Measurements from ENCODE around the gene SLAIN2. TPM values are rescaled to one million over a fixed set of nuclear protein-coding genes. Genes with fewer than 3 reads are reported as not detected.
A peak's percentile ranks its signal among the peaks of the same experiment; 100 is the strongest.

The SLAIN2 gene
- total and polyA plus RNA-seq, 2 experiments from 2014 or later = 21.9 to 27.9 TPM

DNA sequence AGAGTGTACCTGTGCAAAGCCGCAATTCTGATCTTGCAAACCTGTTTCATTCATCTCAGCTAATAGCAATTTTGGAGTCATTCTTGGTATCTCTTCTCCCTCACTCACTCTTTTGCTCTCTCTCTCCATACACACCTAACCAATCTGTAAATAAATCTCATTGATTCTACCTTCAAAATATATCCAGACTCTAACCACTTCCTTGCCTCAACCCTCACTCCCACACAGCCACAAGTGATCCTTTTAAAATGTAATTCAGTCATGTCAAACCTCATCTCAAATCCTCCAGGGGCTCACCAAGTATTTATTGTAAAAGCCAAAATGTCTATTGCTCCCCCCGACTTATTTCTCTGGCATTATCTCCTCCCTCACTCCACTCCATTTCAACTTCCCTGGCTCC lies 90.1 kb downstream of the SLAIN2 start:
- peak overlapping the region; percentile 15; the same call in 1 of the 2 replicates for H3K27ac ChIP-seq (ENCODE audit: low read depth)
- no peaks in the 10 kb centered on the region for H3K36me3 Mint-ChIP-seq (ENCODE audit: low read depth)
- DNase-seq (ENCODE audit: low spot score) (no peak), ATAC-seq (no peak)
- H3K27me3 Mint-ChIP-seq (ENCODE audit: insufficient read depth, low read depth, poor library complexity) = no peaks in the 10 kb centered on the region
- H3K27ac Mint-ChIP-seq = no peak overlapping the region; the same call in 1 of the 2 replicates
- no peaks in the 10 kb centered on the region for H3K9me3 Mint-ChIP-seq
- H3K4me2 ChIP-seq = no peak overlapping the region
- H3K79me2 ChIP-seq (replicated peaks; ENCODE audit: insufficient read depth) = no peaks in the 10 kb centered on the region
- H3K9me2 ChIP-seq (ENCODE audit: insufficient read depth) = no peaks in the 10 kb centered on the region
- H3K27me3 ChIP-seq (ENCODE audit: insufficient read depth) = no peaks in the 10 kb centered on the region
- H3K4me3 Mint-ChIP-seq = no peak overlapping the region
- no peak overlapping the region for H2AFZ ChIP-seq
- H4K20me1 ChIP-seq (replicated peaks; ENCODE audit: insufficient read depth) = no peaks in the 10 kb centered on the region
- peaks cover 18% of the 10 kb centered on the region for H3K4me1 Mint-ChIP-seq
- H3F3A ChIP-seq (replicated peaks; ENCODE audit: low read depth) = no peaks in the 10 kb centered on the region
- no peak overlapping the region for H3K4me3 ChIP-seq
- peaks cover 10% of the 10 kb centered on the region for H3K4me1 ChIP-seq (ENCODE audit: insufficient read depth)
- TF ChIP-seq STAT1 (IDR thresholded peaks at IDR 0.05; ENCODE audit: unreplicated experiment) (no peak), EZH2phosphoT487 (IDR thresholded peaks at IDR 0.05; ENCODE audit: unreplicated experiment) (no peak)
- no peaks in the 10 kb centered on the region for H3K36me3 ChIP-seq (ENCODE audit: insufficient read depth)

DNA sequence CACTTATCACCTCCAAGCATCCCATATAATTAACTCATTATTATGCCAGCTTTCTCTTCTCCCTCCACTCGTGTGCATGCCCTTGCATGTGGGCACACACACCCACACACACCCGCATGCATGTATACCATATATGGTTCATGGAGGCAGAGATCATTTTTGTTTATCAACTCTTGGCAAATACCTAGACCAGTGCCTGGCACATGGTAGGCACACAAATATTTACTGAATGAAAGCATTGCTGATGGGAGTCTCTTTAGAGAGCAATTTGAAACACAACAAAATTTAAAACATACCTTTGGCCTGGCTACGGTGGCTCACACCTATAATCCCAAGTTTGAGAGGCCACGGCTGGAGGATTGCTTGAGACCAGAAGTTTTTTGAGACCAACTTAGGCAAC lies 90.7 kb downstream of the SLAIN2 start:
- no peaks in the 10 kb centered on the region for H3K36me3 Mint-ChIP-seq (ENCODE audit: low read depth)
- Histone ChIP-seq H3K79me2 (replicated peaks; ENCODE audit: insufficient read depth) (no peaks in the 10 kb centered on the region), H3K4me1 (ENCODE audit: insufficient read depth) (peaks cover 10% of the 10 kb centered on the region), H3K4me3 (no peak overlapping the region), H3K27ac (ENCODE audit: low read depth) (peak overlapping the region; percentile 15; the same call in 1 of the 2 replicates), H2AFZ (no peak overlapping the region), H3F3A (replicated peaks; ENCODE audit: low read depth) (no peaks in the 10 kb centered on the region), H3K4me2 (no peak overlapping the region), H3K9me2 (ENCODE audit: insufficient read depth) (no peaks in the 10 kb centered on the region), H4K20me1 (replicated peaks; ENCODE audit: insufficient read depth) (no peaks in the 10 kb centered on the region), H3K27me3 (ENCODE audit: insufficient read depth) (no peaks in the 10 kb centered on the region), H3K36me3 (ENCODE audit: insufficient read depth) (no peaks in the 10 kb centered on the region)
- H3K27me3 Mint-ChIP-seq (ENCODE audit: insufficient read depth, low read depth, poor library complexity) = no peaks in the 10 kb centered on the region
- no peak overlapping the region for H3K27ac Mint-ChIP-seq
- DNase-seq (ENCODE audit: low spot score) (no peak), ATAC-seq (no peak)
- no peak for TF ChIP-seq EZH2 (IDR thresholded peaks at IDR 0.05; ENCODE audit: low read depth, unreplicated experiment)
- TF ChIP-seq, protein P1, sequence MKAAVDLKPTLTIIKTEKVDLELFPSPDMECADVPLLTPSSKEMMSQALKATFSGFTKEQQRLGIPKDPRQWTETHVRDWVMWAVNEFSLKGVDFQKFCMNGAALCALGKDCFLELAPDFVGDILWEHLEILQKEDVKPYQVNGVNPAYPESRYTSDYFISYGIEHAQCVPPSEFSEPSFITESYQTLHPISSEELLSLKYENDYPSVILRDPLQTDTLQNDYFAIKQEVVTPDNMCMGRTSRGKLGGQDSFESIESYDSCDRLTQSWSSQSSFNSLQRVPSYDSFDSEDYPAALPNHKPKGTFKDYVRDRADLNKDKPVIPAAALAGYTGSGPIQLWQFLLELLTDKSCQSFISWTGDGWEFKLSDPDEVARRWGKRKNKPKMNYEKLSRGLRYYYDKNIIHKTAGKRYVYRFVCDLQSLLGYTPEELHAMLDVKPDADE (IDR thresholded peaks at IDR 0.05) = no peak
- no peak for TF ChIP-seq STAT1 (IDR thresholded peaks at IDR 0.05; ENCODE audit: unreplicated experiment)
- no peak for TF ChIP-seq JUNB (IDR thresholded peaks at IDR 0.05; ENCODE audit: unreplicated experiment)
- no peak for TF ChIP-seq CREB1 (CRISPR knock-in tag; IDR thresholded peaks at IDR 0.05; ENCODE audit: low read depth)
- TF ChIP-seq, protein P2, sequence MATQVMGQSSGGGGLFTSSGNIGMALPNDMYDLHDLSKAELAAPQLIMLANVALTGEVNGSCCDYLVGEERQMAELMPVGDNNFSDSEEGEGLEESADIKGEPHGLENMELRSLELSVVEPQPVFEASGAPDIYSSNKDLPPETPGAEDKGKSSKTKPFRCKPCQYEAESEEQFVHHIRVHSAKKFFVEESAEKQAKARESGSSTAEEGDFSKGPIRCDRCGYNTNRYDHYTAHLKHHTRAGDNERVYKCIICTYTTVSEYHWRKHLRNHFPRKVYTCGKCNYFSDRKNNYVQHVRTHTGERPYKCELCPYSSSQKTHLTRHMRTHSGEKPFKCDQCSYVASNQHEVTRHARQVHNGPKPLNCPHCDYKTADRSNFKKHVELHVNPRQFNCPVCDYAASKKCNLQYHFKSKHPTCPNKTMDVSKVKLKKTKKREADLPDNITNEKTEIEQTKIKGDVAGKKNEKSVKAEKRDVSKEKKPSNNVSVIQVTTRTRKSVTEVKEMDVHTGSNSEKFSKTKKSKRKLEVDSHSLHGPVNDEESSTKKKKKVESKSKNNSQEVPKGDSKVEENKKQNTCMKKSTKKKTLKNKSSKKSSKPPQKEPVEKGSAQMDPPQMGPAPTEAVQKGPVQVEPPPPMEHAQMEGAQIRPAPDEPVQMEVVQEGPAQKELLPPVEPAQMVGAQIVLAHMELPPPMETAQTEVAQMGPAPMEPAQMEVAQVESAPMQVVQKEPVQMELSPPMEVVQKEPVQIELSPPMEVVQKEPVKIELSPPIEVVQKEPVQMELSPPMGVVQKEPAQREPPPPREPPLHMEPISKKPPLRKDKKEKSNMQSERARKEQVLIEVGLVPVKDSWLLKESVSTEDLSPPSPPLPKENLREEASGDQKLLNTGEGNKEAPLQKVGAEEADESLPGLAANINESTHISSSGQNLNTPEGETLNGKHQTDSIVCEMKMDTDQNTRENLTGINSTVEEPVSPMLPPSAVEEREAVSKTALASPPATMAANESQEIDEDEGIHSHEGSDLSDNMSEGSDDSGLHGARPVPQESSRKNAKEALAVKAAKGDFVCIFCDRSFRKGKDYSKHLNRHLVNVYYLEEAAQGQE (IDR thresholded peaks at IDR 0.05; ENCODE audit: unreplicated experiment) = no peak
- no peaks in the 10 kb centered on the region for H3K9me3 Mint-ChIP-seq
- H3K4me3 Mint-ChIP-seq = no peak overlapping the region
- H3K4me1 Mint-ChIP-seq = peaks cover 18% of the 10 kb centered on the region

Measured in GM23338 (cell line).